Measurements from ENCODE around the gene HLCS.

The HLCS gene

GRCh38 chr21:36985751-36986594, 19.5 kb upstream of the HLCS start:
- DNase-seq, result no peak

GRCh38 chr21:36981977-36982700, 15.7 kb upstream of the HLCS start:
- no peak for DNase-seq

- DNase-seq, result no peak
Observed at GRCh38 chr21:36981049-36981391, 14.6 kb upstream of the HLCS start.

GRCh38 chr21:36980280-36981048, 14.0 kb upstream of the HLCS start:
- DNase-seq, result no peak

- DNase-seq, result no peak
Observed at GRCh38 chr21:36976882-36977651, 10.6 kb upstream of the HLCS start.

- no peak for DNase-seq
Observed at GRCh38 chr21:36976228-36976861, 9.9 kb upstream of the HLCS start.

GRCh38 chr21:36974851-36975192, 8.4 kb upstream of the HLCS start:
- no peak for DNase-seq

GRCh38 chr21:36973986-36974850, 7.7 kb upstream of the HLCS start:
- no peak for DNase-seq

GRCh38 chr21:36968976-36969375, 2.5 kb upstream of the HLCS start:
- no peak for DNase-seq

- DNase-seq, result no peak
Observed at GRCh38 chr21:36968414-36968813, 1.9 kb upstream of the HLCS start.

- DNase-seq, result no peak
Observed at GRCh38 chr21:36966821-36967768, 626 bp upstream of the HLCS start.

GRCh38 chr21:36965720-36966065, 776 bp downstream of the HLCS start:
- no peak for DNase-seq

- no peak for DNase-seq
Observed at GRCh38 chr21:36964827-36965719, 1.4 kb downstream of the HLCS start.

- no peak for DNase-seq
Observed at GRCh38 chr21:36964398-36964797, 2.1 kb downstream of the HLCS start.

GRCh38 chr21:36962098-36962780, 4.2 kb downstream of the HLCS start:
- no peak for DNase-seq

- DNase-seq, result no peak
Observed at GRCh38 chr21:36960676-36961284, 5.7 kb downstream of the HLCS start.

- no peak for DNase-seq
Observed at GRCh38 chr21:36959020-36959835, 7.2 kb downstream of the HLCS start.

Measured in NK-92 treated with Interleukin-12 subunit alpha and Interleukin-12 subunit beta, amount 100 ng/mL, for 24 hours (cell line).